SH-SY5Y (cell line): ENCODE data around the gene CRY1.

Source experiments
- GATA2 ChIP-seq: IDR thresholded peaks from 2 replicates; pipeline ENCODE4 v1.6.1; 2011; ENCODE audit warnings: mild to moderate bottlenecking, low read depth, low read length
- GATA3 ChIP-seq: IDR thresholded peaks from 2 replicates; pipeline ENCODE4 v1.6.1; 2011; ENCODE audit warnings: low read depth, mild to moderate bottlenecking, low read length, moderate library complexity

GRCh38 chr12:106957583-106957982 lies 135.8 kb downstream of the CRY1 start:
- no peak for TF ChIP-seq GATA2
- no peak for TF ChIP-seq GATA3
